BLaER1 (cell line): ENCODE results near the gene ADGRG3.

Experiments used
- H3K27ac ChIP-seq: shearing (Covaris generic); formaldehyde crosslinking; 2 replicates; pipeline ENCODE4 v1.8.1; 2022
- H3K27me3 ChIP-seq: shearing (Covaris generic); formaldehyde crosslinking; 2 replicates; pipeline ENCODE4 v1.8.1; 2022
- H3K36me3 ChIP-seq: shearing (Covaris generic); formaldehyde crosslinking; 2 replicates; pipeline ENCODE4 v1.8.1; 2022
- H3K4me1 ChIP-seq: shearing (Covaris generic); formaldehyde crosslinking; 2 replicates; pipeline ENCODE4 v1.8.1; 2022
- H3K4me2 ChIP-seq: shearing (Covaris generic); formaldehyde crosslinking; 2 replicates; pipeline ENCODE4 v1.8.1; 2022
- H3K4me3 ChIP-seq: shearing (Covaris generic); formaldehyde crosslinking; 2 replicates; pipeline ENCODE4 v1.8.1; 2022
- H3K9ac ChIP-seq: shearing (Covaris generic); formaldehyde crosslinking; 2 replicates; pipeline ENCODE4 v1.8.1; 2022
- H3K9me3 ChIP-seq: shearing (Covaris generic); formaldehyde crosslinking; 2 replicates; pipeline ENCODE4 v1.8.1; 2022
- H4K20me1 ChIP-seq: shearing (Covaris generic); formaldehyde crosslinking; 2 replicates; pipeline ENCODE4 v1.8.1; 2022
- Cebpa-rat ChIP-seq: shearing (Covaris generic); IDR thresholded peaks from 2 replicates; pipeline ENCODE4 v1.8.1; 2022

Gene ADGRG3

GRCh38 chr16:57624806-57625500 lies 43.2 kb upstream of the ADGRG3 start:
- peaks cover 90% of the 10 kb centered on the region for H3K4me1 ChIP-seq
- H3K4me3 ChIP-seq, result no peak overlapping the region
- no peak overlapping the region for H3K9ac ChIP-seq
- H3K27ac ChIP-seq, result peak overlapping the region; percentile 49
- peak overlapping the region; percentile 78 for H3K4me2 ChIP-seq
- no peaks in the 10 kb centered on the region for H3K27me3 ChIP-seq
- no peaks in the 10 kb centered on the region for H4K20me1 ChIP-seq
- no peak for TF ChIP-seq Cebpa-rat
- H3K9me3 ChIP-seq, result no peaks in the 10 kb centered on the region
- H3K36me3 ChIP-seq, result no peaks in the 10 kb centered on the region

DNA sequence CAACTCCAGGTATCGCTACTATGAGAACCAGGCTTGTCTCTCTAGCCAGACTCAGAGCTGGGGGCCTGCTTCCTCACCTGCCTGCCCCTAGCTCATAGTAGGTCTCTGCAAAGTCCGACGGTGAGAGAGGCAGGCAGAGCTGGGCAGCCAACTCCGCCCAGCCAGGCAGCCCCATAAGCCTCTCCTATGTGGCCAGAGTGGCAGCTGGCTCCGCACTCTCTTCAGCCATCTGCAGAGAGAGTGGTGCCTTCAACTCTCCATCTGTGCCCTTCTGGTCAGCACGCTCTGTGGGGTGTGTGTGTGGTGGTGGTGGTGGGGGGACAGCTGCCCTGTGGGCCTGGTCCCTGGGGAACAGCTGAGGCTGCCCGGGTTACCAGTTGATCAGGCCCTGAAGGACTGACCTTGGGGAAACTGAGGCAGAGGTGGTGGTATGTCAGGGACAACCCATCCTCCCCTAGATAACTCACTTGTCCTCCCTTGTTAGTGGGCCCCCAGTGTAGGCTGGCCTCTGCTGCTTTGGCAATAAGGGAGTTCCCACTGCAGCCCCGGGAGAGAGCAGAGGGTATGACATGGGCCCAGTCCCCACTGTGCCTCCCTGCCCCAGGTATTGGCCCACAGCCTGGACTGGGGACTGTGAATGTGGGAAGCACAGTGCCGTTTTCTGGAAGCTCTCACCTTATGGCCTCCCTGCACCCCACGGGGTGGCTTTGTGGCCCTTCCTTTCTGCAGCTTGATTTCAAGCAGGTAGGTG lies 41.5 kb upstream of the ADGRG3 start:
- Histone ChIP-seq H3K4me2 (no peak overlapping the region), H3K4me1 (peaks cover 89% of the 10 kb centered on the region), H3K9me3 (no peaks in the 10 kb centered on the region), H4K20me1 (no peaks in the 10 kb centered on the region), H3K27ac (no peak overlapping the region), H3K27me3 (no peaks in the 10 kb centered on the region), H3K9ac (no peak overlapping the region), H3K36me3 (no peaks in the 10 kb centered on the region), H3K4me3 (no peak overlapping the region)
- TF ChIP-seq Cebpa-rat, result no peak

- peaks cover 88% of the 10 kb centered on the region for H3K4me1 ChIP-seq
- no peak overlapping the region for H3K9ac ChIP-seq
Measured at GRCh38 chr16:57627184-57627871, 40.8 kb upstream of the ADGRG3 start.

DNA sequence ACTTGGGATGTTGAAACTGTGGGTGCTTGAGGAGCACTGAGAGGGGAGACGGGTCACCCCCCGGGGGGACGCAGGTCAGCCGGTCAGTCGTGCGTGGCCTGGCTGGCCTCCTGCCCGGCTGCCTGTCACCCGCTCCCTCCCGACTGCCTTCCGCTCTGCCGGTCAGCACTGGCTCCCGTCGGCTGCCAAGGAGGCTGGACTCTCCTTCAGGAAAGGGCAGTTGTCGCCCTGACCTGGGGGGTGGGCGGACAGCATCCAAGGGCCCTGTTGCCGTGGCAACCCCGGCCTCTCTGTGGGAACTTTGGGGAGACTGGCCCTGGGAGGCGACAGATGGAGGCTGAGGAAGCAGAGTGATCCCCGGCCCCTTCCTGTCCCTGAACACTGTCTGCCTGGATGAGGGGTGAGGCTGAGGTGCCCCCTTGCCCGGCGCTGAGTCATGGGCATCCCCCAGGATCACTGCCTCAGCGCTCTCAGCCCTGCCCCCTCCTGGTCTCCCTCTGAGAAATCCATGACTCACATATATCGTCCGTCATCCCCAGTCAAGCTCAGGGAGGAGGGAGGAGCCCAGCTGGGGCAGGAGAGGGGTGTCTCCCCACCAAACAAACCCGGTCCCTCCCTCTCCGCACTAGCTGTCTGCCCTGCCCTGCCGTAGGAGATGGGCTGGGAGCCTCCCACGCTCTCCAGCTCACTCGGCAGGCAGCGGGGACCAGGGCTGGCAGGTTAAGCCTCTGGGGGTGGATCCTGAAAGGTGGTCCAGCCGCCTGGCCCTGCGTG lies 39.9 kb upstream of the ADGRG3 start, which contains the start of gene ADGRG1:
Gene ADGRG1, plus strand, starts transcription at position 623 of the 774 bp plus-strand sequence. CDS start 21,658 bp downstream, outside the sequence.
- Histone ChIP-seq H3K9ac (peak within 1 kb of the TSS; percentile 42; the same call in 1 of the 2 replicates), H3K27ac (no peak within 1 kb of the TSS), H3K36me3 (no peaks in the 10 kb centered on the region), H3K4me3 (no peak within 1 kb of the TSS), H3K4me2 (peak within 1 kb of the TSS; percentile 71), H3K9me3 (no peaks in the 10 kb centered on the region), H4K20me1 (no peaks in the 10 kb centered on the region), H3K4me1 (peaks cover 81% of the 10 kb centered on the region), H3K27me3 (no peaks in the 10 kb centered on the region)
- TF ChIP-seq Cebpa-rat, result no peak

More at GRCh38 chr16:57627184-57627871, 40.8 kb upstream of the ADGRG3 start:
- Histone ChIP-seq H3K36me3 (no peaks in the 10 kb centered on the region), H3K27ac (no peak overlapping the region), H3K27me3 (no peaks in the 10 kb centered on the region), H3K4me2 (no peak overlapping the region), H4K20me1 (no peaks in the 10 kb centered on the region), H3K4me3 (no peak overlapping the region), H3K9me3 (no peaks in the 10 kb centered on the region)
- no peak for TF ChIP-seq Cebpa-rat

DNA sequence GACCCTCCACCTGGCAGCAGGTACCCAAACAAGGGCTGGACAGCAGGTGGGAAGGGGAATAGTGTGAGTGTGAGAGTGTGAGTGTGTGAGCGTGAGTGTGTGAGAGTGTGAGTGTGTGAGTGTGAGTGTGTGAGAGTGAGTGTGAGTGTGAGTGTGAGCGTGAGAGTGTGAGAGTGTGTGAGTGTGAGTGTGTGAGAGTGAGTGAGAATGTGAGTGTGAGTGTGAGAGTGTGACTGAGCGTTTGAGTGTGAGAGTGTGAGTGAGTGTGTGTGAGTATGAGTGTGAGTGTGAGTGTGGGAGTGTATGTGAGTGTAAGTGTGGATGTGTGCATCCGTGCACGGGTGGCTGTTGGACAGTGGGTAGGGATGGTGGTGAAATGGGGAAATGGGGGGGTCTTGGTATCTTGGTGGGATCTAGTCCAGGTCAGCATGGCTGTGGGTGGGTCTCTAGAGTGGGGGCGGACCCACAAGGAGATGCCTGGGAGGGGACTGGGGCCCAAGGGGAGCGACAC lies 39.3 kb upstream of the ADGRG3 start:
- Histone ChIP-seq H3K27ac (no peak overlapping the region), H3K36me3 (no peaks in the 10 kb centered on the region), H3K9ac (no peak overlapping the region), H3K9me3 (no peaks in the 10 kb centered on the region), H3K4me1 (peaks cover 78% of the 10 kb centered on the region), H3K27me3 (no peaks in the 10 kb centered on the region), H3K4me2 (peak overlapping the region; percentile 71), H4K20me1 (no peaks in the 10 kb centered on the region), H3K4me3 (no peak overlapping the region)
- TF ChIP-seq Cebpa-rat, result no peak

DNA sequence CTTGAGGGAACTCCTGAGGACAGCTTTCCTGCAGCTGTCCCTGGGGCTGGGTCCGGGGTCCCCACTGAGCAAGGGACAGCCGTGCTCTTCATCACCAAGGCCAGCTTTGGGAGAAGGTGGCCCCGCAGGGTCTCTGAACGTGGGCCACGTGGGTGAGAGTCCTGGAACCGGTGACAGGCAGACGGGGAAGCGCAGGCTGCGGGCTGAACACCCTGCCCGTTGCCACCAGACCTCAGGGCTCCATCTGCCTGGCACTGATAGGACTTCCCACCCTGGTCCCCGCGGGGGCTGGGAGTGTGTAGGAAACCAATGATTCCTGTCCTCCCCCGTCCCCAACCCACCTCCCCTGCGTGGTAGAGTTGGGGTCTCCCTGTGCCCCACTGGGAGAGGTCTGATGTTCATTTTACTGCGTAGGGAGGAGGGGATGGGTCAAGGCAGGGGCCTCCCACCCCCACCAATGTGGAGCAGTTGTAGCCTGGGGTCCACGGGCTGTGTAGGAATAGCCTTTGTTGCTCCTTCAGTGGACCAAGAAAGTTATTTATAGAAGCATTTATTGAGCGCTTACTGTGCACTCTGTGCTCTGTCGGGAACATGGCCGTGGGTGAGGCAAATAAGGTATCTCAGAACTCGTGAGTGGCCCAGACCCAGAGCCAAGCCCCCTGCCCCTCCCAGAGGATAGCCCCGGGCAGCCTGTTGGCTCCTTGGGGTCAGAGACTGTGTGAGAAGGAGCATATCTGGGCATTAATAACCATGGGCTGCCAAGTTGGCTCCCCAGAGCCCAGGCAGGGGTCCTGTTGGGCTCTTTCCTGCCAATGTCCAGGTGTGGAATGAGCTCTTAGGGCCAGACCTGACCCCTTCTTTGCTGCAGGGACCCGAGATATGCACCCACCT lies 38.3 kb upstream of the ADGRG3 start:
- H3K4me1 ChIP-seq, result peaks cover 78% of the 10 kb centered on the region
- no peaks in the 10 kb centered on the region for H4K20me1 ChIP-seq
- H3K9ac ChIP-seq, result peak overlapping the region; percentile 42; the same call in 1 of the 2 replicates
- no peaks in the 10 kb centered on the region for H3K27me3 ChIP-seq
- H3K27ac ChIP-seq, result no peak overlapping the region
- H3K4me3 ChIP-seq, result no peak overlapping the region
- no peaks in the 10 kb centered on the region for H3K9me3 ChIP-seq
- H3K4me2 ChIP-seq, result peak overlapping the region; percentile 71
- H3K36me3 ChIP-seq, result no peaks in the 10 kb centered on the region
- TF ChIP-seq Cebpa-rat, result no peak

- H3K4me1 ChIP-seq, result peaks cover 78% of the 10 kb centered on the region
- no peak overlapping the region for H3K4me3 ChIP-seq
- no peak overlapping the region for H3K9ac ChIP-seq
- TF ChIP-seq Cebpa-rat, result no peak
- H3K4me2 ChIP-seq, result 0 out of 2 replicates have a peak overlapping the region, but pooled peaks have one; percentile 71
- no peak overlapping the region for H3K27ac ChIP-seq
- no peaks in the 10 kb centered on the region for H4K20me1 ChIP-seq
- no peaks in the 10 kb centered on the region for H3K9me3 ChIP-seq
- H3K27me3 ChIP-seq, result no peaks in the 10 kb centered on the region
- H3K36me3 ChIP-seq, result no peaks in the 10 kb centered on the region
Measured at GRCh38 chr16:57630407-57630797, 37.7 kb upstream of the ADGRG3 start.

DNA sequence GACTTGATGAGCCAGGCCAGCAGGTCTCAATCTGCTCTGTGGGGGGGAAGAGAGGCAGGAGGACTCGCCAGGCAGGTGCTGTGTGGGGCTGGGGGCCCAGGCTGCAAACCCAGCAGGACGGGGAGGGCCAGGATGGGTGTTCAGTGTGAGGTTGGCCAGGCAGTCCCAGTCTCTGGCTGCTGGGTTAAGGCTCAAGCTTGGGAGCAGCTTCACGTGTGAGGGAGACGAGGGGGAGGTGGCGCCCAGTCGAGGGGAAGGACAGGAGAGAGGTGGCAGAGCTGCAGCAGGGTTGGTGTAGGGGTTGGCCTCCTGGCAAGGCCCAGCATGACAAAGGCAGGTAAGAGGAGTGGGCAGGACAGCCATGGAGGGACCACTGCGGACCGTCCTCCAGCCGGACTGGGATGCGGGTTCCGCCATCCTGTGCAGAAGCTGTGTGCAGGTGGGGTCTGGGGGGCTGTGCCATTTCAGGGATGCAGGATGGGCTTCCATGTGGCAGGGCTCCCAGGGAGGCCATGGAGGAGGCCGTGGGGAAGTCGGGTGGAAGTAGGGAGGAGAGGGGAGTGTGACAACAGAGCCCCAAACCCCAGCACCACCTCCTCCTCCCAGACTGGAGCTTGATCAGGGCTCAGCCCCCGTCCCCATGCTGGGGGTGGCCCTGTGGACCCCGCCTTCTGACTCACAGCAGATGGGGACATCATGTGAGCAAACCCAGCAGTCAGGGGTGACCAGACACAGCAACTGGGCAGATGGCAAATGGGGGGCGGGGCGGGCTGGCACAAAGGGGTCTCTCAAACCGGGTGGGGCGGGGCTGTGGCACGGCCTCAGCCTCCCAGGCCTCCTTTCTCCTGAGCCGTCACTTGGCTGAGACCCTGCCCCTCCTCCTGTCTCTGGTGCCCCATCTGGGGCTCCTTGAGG lies 36.9 kb upstream of the ADGRG3 start:
- Histone ChIP-seq H3K4me1 (peaks cover 78% of the 10 kb centered on the region), H3K36me3 (no peaks in the 10 kb centered on the region), H3K27me3 (no peaks in the 10 kb centered on the region), H3K9me3 (no peaks in the 10 kb centered on the region), H4K20me1 (no peaks in the 10 kb centered on the region), H3K27ac (no peak overlapping the region), H3K9ac (no peak overlapping the region), H3K4me2 (no peak overlapping the region), H3K4me3 (no peak overlapping the region)
- TF ChIP-seq Cebpa-rat, result no peak
